A549 treated with CORT108297 at 1 μM for 4 hours (cell line): ENCODE measurements around the gene SIL1. TPM values are rescaled to one million over a fixed set of nuclear protein-coding genes. Genes with fewer than 3 reads are reported as not detected.

Source experiments
- total RNA-seq: library from RNA; stranded (reverse); fragments of 200-300 nt; extraction: Qiagen RNA extraction; gene quantifications from 5 replicates; pipeline ENCODE4 v1.2.3, GENCODE V29; 2022

SIL1 gene
- 23.9 to 27.0 TPM (median 26.4 TPM) in 5 replicates for total RNA-seq

GRCh38 chr5:139197710-139198669 is at the start of gene SIL1:
Gene SIL1, minus strand, starts transcription at chr5:139198368. Its CDS starts 70,525 bp downstream, at chr5:139127843.

Other genes with a start within 250 kb of the SIL1 start
- gene MATR3, start 95.4 kb upstream of the SIL1 start, total RNA-seq, result 160 to 187 TPM (median 181 TPM) in 5 replicates
- gene PAIP2, start 143.5 kb upstream of the SIL1 start, total RNA-seq, result 82.3 to 109 TPM (median 83.5 TPM) in 5 replicates
- gene SLC23A1, start 184.9 kb upstream of the SIL1 start, total RNA-seq, result 0.92 to 1.5 TPM (median 1.4 TPM) in 5 replicates
- 0.09 to 0.47 TPM (median 0.16 TPM) in 3 of 5 replicates, not detected in the others for gene MZB1, start 191.5 kb upstream of the SIL1 start, total RNA-seq
- gene PROB1, start 196.7 kb upstream of the SIL1 start, total RNA-seq, result 0.17 to 0.38 TPM (median 0.28 TPM) in 5 replicates
- gene SPATA24, start 205.7 kb upstream of the SIL1 start, total RNA-seq, result 4.3 to 6.3 TPM (median 5.3 TPM) in 5 replicates
- 6.1 to 7.8 TPM (median 6.9 TPM) in 5 replicates for gene DNAJC18, start 241.2 kb upstream of the SIL1 start, total RNA-seq